ENCODE measurements around the gene NWD2. TPM values are rescaled to one million over a fixed set of nuclear protein-coding genes. Genes with fewer than 3 reads are reported as not detected.

Gene NWD2
- total RNA-seq, 4 donors from 2014 or later: 0.12 to 0.67 (median 0.15) TPM; not detected in 1

- no peak for ATAC-seq
- no peaks in the 10 kb centered on the region for H3K9me3 ChIP-seq
- H3K4me3 ChIP-seq: no peak overlapping the region
- no peaks in the 10 kb centered on the region for H3K36me3 ChIP-seq
- no peaks in the 10 kb centered on the region for H3K4me1 ChIP-seq
- H3K27ac ChIP-seq: no peak overlapping the region
- WGBS, 2 donors (ENCODE audit: low coverage in 1 of 2): 34 to 56% methylated on average over 4 to 7 of the region's 7 CpGs
- H3K27me3 ChIP-seq: peaks cover 12% of the 10 kb centered on the region
- no peak for TF ChIP-seq EP300 (IDR thresholded peaks at IDR 0.05)
- no peak for TF ChIP-seq POLR2AphosphoS5 (IDR thresholded peaks at IDR 0.05)
- TF ChIP-seq POLR2A (IDR thresholded peaks at IDR 0.05): no peak
- peak; percentile 47 to 67 (median 54) for TF ChIP-seq CTCF (IDR thresholded peaks at IDR 0.05)
These were observed 145.5 kb downstream of the NWD2 start for GRCh38 chr4:37389967-37390580.

- peaks cover 6% of the 10 kb centered on the region for H3K27me3 ChIP-seq
- no peak for ATAC-seq
- 28 to 56% methylated on average over 3 of the region's 9 CpGs for WGBS, 2 donors (ENCODE audit: low coverage in 1 of 2)
These were observed 148.1 kb downstream of the NWD2 start for GRCh38 chr4:37392521-37393255.

GRCh38 chr4:37393321-37393720 is 148.8 kb downstream of the NWD2 start:
- no peak for ATAC-seq
- Histone ChIP-seq H3K4me3 (no peak overlapping the region), H3K36me3 (no peaks in the 10 kb centered on the region), H3K9me3 (no peaks in the 10 kb centered on the region), H3K27ac (no peak overlapping the region), H3K4me1 (no peaks in the 10 kb centered on the region), H3K27me3 (no peaks in the 10 kb centered on the region)
- WGBS, 2 donors (ENCODE audit: low coverage in 1 of 2): 53 to 90% methylated on average over 3 of the region's 3 CpGs
- TF ChIP-seq POLR2A (IDR thresholded peaks at IDR 0.05) (no peak), POLR2AphosphoS5 (IDR thresholded peaks at IDR 0.05) (no peak), EP300 (IDR thresholded peaks at IDR 0.05) (no peak), CTCF (IDR thresholded peaks at IDR 0.05) (no peak)

More at GRCh38 chr4:37392521-37393255, 148.1 kb downstream of the NWD2 start:
- H3K4me1 ChIP-seq: no peaks in the 10 kb centered on the region
- TF ChIP-seq EP300 (IDR thresholded peaks at IDR 0.05) (no peak), CTCF (IDR thresholded peaks at IDR 0.05) (no peak), POLR2A (IDR thresholded peaks at IDR 0.05) (no peak), POLR2AphosphoS5 (IDR thresholded peaks at IDR 0.05) (no peak)
- H3K4me3 ChIP-seq: no peak overlapping the region
- no peaks in the 10 kb centered on the region for H3K9me3 ChIP-seq
- H3K36me3 ChIP-seq: no peaks in the 10 kb centered on the region
- no peak overlapping the region for H3K27ac ChIP-seq

- TF ChIP-seq CTCF (IDR thresholded peaks at IDR 0.05): no peak
- no peak for TF ChIP-seq POLR2A (IDR thresholded peaks at IDR 0.05)
- TF ChIP-seq EP300 (IDR thresholded peaks at IDR 0.05): no peak
- TF ChIP-seq POLR2AphosphoS5 (IDR thresholded peaks at IDR 0.05): no peak
- H3K4me3 ChIP-seq: no peak overlapping the region
These were observed 149.3 kb downstream of the NWD2 start for GRCh38 chr4:37393889-37394288.

GRCh38 chr4:37397505-37397904 is 153.0 kb downstream of the NWD2 start:
- Histone ChIP-seq H3K36me3 (no peaks in the 10 kb centered on the region), H3K4me1 (no peaks in the 10 kb centered on the region), H3K4me3 (no peak overlapping the region), H3K9me3 (no peaks in the 10 kb centered on the region), H3K27me3 (no peaks in the 10 kb centered on the region), H3K27ac (no peak overlapping the region)
- ATAC-seq: no peak
- 84 to 100% methylated on average over 4 to 6 of the region's 6 CpGs for WGBS, 2 donors (ENCODE audit: low coverage in 1 of 2)
- TF ChIP-seq POLR2AphosphoS5 (IDR thresholded peaks at IDR 0.05) (no peak), CTCF (IDR thresholded peaks at IDR 0.05) (no peak), EP300 (IDR thresholded peaks at IDR 0.05) (no peak), POLR2A (IDR thresholded peaks at IDR 0.05) (no peak)

More at GRCh38 chr4:37393889-37394288, 149.3 kb downstream of the NWD2 start:
- Histone ChIP-seq H3K27me3 (no peaks in the 10 kb centered on the region), H3K9me3 (no peaks in the 10 kb centered on the region), H3K4me1 (no peaks in the 10 kb centered on the region), H3K27ac (no peak overlapping the region), H3K36me3 (no peaks in the 10 kb centered on the region)
- ATAC-seq: no peak
- WGBS, 2 donors (ENCODE audit: low coverage in 1 of 2): 71 to 78% methylated on average over 3 of the region's 3 CpGs

Data from gastroesophageal sphincter (tissue), 4 donors.